ENCODE measurements around the gene GPR15. TPM values are rescaled to one million over a fixed set of nuclear protein-coding genes. Genes with fewer than 3 reads are reported as not detected.
A peak's percentile ranks its signal among the peaks of the same experiment; 100 is the strongest.

The GPR15 gene
- not detected for total RNA-seq
- polyA plus RNA-seq = 0.61 TPM

DNA sequence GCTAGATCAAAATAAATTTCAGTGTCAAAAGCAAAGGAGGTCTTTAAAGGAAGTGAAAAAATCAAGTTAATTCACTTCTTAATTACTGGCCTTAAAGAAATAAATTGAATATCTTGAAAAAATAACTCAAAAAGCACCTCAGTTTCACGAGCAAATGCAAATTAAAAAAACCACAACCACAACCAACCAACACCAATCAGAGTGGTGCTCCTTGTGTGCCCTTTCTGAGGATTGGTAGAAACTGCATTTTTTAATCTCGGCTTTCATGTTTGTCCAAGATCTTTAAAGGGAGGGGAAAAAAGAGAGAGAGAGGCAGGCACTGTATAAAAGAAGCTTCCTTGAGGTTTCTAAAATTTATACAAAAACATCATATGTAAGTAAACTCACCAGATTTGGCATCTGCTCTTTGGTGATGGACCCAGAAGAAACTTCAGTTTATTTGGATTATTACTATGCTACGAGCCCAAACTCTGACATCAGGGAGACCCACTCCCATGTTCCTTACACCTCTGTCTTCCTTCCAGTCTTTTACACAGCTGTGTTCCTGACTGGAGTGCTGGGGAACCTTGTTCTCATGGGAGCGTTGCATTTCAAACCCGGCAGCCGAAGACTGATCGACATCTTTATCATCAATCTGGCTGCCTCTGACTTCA, at the start of gene GPR15:
Gene GPR15 (plus strand): TSS at position 357 of the 653 bp plus-strand sequence. CDS start 56 bp downstream, at position 413.
- Histone ChIP-seq H3K27ac (ENCODE audit: low read depth) (no peak within 1 kb of the TSS), H3K4me3 (ENCODE audit: low read depth, low read length) (peak within 1 kb of the TSS; percentile 11), H3K36me3 (ENCODE audit: insufficient read depth) (no peaks in the 10 kb centered on the region), H3K4me1 (ENCODE audit: insufficient read depth) (no peaks in the 10 kb centered on the region)
- 73% methylated on average over 7 of the region's 7 CpGs for WGBS
- no peak for DNase-seq (ENCODE audit: extremely low spot score)

DNA sequence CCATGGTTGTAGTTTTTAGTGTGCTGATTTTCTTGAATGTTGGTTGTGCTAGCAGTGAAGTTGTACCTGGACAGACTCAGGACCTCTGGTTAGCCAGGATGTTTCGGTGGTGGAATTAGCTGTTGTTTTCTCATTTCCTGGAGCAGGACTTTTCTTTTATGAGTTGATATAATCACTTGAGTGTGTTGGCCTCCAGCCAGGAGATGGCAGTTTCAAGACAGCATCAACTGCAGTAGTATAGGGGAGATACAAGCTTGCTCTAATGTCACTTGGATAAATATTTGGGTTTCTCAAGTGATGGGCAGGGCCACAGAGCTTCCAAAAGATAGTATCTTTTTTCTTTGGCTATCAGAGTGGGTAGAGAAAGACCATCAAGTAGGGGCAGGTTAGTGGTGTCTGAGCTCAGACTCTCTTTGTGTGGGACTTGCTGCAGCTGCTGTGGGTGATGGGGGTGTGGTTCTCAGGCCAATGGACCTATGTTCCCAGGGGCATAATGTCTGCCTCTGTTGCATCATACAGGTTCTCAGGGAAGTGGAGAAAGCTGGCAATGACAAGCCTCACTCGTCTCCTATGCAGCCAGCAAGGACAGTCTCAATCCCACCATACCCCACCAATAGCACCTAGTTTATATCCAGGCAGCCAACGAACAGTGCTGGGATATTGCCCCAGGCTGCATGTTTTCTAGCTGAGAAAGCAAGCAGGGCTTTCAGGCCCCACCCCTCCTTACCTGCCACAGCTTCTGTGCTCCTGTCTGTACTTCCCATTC, 48.9 kb upstream of the GPR15 start:
- Histone ChIP-seq H3K27ac (ENCODE audit: low read depth) (no peak overlapping the region), H3K36me3 (ENCODE audit: insufficient read depth) (no peaks in the 10 kb centered on the region), H3K4me3 (ENCODE audit: low read depth, low read length) (no peak overlapping the region), H3K4me1 (ENCODE audit: insufficient read depth) (no peaks in the 10 kb centered on the region)
- DNase-seq (ENCODE audit: extremely low spot score) = no peak
- 39% methylated on average over 3 of the region's 3 CpGs for WGBS

- DNase-seq (ENCODE audit: extremely low spot score) = no peak
- no peak overlapping the region for H3K27ac ChIP-seq (ENCODE audit: low read depth)
- 75% methylated on average over 3 of the region's 3 CpGs for WGBS
Observed at GRCh38 chr3:98483626-98484025, 48.2 kb upstream of the GPR15 start.

DNA sequence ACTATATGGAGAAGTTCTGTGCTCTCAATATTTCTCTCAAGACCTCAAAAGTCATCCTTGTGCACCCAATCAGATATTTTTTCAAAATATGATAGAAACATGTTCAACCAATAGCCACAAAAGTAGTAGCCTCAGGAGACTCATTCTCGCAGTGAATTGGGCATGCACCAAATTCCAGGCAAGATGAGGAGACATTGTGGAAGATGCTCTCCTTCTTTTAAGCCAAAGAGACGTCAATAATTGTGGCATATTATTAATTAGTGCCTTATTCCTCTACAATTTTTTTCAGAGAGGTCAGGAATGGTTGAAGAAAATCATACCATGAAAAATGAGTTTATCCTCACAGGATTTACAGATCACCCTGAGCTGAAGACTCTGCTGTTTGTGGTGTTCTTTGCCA, 34.4 kb upstream of the GPR15 start, which contains the start of gene OR5K2:
Gene OR5K2 (plus strand): TSS at position 301 of the 400 bp plus-strand sequence. CDS start 0 bp downstream, at position 301.
- H3K4me1 ChIP-seq (ENCODE audit: insufficient read depth) = no peaks in the 10 kb centered on the region
- no peak within 1 kb of the TSS for H3K27ac ChIP-seq (ENCODE audit: low read depth)
- 80% methylated on average over 2 of the region's 2 CpGs for WGBS
- H3K36me3 ChIP-seq (ENCODE audit: insufficient read depth) = no peaks in the 10 kb centered on the region
- DNase-seq (ENCODE audit: extremely low spot score) = no peak
- H3K4me3 ChIP-seq (ENCODE audit: low read depth, low read length) = no peak within 1 kb of the TSS

More at GRCh38 chr3:98483626-98484025, 48.2 kb upstream of the GPR15 start:
- no peaks in the 10 kb centered on the region for H3K36me3 ChIP-seq (ENCODE audit: insufficient read depth)
- H3K4me1 ChIP-seq (ENCODE audit: insufficient read depth) = no peaks in the 10 kb centered on the region
- no peak overlapping the region for H3K4me3 ChIP-seq (ENCODE audit: low read depth, low read length)

GRCh38 chr3:98500019-98500418, 31.8 kb upstream of the GPR15 start:
- no peak for DNase-seq (ENCODE audit: extremely low spot score)
- 71% methylated on average over 4 of the region's 4 CpGs for WGBS
- H3K4me3 ChIP-seq (ENCODE audit: low read depth, low read length) = no peak overlapping the region
- H3K4me1 ChIP-seq (ENCODE audit: insufficient read depth) = no peaks in the 10 kb centered on the region
- no peaks in the 10 kb centered on the region for H3K36me3 ChIP-seq (ENCODE audit: insufficient read depth)
- H3K27ac ChIP-seq (ENCODE audit: low read depth) = no peak overlapping the region

DNA sequence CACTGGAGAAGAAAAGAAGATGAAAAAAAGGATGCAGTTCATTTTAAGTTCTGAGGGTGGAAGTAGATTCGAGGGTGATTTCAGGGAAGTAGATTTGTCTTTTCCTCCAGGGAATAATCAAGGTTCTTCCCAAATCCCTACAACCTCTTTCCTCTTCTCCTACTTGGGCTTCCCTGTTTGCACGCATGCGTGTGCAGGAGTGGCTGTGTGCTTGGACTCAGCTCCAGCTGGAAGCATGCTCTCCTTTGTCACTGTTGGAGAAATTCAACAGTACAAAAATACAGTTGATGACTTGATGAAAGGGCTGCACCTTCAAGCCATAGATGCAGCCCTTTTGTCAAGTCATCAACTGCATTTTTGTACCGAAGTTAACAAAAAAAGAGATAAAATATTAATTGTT, 30.5 kb upstream of the GPR15 start:
- Histone ChIP-seq H3K4me3 (ENCODE audit: low read depth, low read length) (no peak overlapping the region), H3K4me1 (ENCODE audit: insufficient read depth) (no peaks in the 10 kb centered on the region), H3K36me3 (ENCODE audit: insufficient read depth) (no peaks in the 10 kb centered on the region), H3K27ac (ENCODE audit: low read depth) (no peak overlapping the region)
- 83% methylated on average over 4 of the region's 4 CpGs for WGBS
- no peak for DNase-seq (ENCODE audit: extremely low spot score)

DNA sequence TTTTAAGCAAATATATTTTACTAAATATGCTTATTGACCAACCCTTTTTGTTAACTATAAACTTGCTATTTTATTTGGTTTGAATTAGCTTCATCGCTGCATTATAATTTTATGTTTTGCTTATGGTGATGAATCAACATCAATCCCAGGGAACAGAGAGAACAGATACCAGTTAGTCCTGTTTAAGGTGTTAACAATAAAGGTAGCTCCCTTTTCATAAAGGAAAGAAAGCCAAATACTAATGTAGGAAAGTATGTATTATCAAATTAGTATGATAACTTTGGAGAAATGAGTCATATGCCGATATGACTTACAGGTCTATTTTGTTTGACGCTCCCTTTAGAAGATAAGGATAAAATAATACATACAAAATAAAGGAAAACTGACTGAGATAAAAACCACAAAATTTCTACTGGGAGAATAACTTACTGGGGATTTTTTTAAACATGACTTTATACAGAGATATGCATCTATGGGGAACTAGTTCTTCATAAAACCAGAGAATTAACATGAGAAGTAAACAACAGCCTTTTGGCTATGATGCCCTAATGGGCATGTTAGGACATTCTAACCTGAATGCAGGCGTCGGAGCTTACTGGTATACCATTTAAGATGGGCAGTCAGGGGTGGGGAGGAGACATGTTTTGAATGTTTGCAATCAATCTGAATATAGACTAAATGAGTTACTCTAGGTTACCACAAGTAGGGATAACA, 29.8 kb upstream of the GPR15 start:
- no peak overlapping the region for H3K27ac ChIP-seq (ENCODE audit: low read depth)
- no peaks in the 10 kb centered on the region for H3K36me3 ChIP-seq (ENCODE audit: insufficient read depth)
- H3K4me1 ChIP-seq (ENCODE audit: insufficient read depth) = no peaks in the 10 kb centered on the region
- 87% methylated on average over 5 of the region's 5 CpGs for WGBS
- H3K4me3 ChIP-seq (ENCODE audit: low read depth, low read length) = no peak overlapping the region
- no peak for DNase-seq (ENCODE audit: extremely low spot score)

GRCh38 chr3:98504539-98504938, 27.2 kb upstream of the GPR15 start:
- no peak for DNase-seq (ENCODE audit: extremely low spot score)
- no peaks in the 10 kb centered on the region for H3K36me3 ChIP-seq (ENCODE audit: insufficient read depth)
- WGBS = 32% methylated on average over 4 of the region's 4 CpGs

GRCh38 chr3:98508582-98508981, 23.2 kb upstream of the GPR15 start:
- Histone ChIP-seq H3K27ac (ENCODE audit: low read depth) (no peak overlapping the region), H3K36me3 (ENCODE audit: insufficient read depth) (no peaks in the 10 kb centered on the region), H3K4me1 (ENCODE audit: insufficient read depth) (no peaks in the 10 kb centered on the region), H3K4me3 (ENCODE audit: low read depth, low read length) (no peak overlapping the region)
- DNase-seq (ENCODE audit: extremely low spot score) = no peak
- 95% methylated on average over 2 of the region's 2 CpGs for WGBS

More at GRCh38 chr3:98504539-98504938, 27.2 kb upstream of the GPR15 start:
- Histone ChIP-seq H3K27ac (ENCODE audit: low read depth) (no peak overlapping the region), H3K4me3 (ENCODE audit: low read depth, low read length) (no peak overlapping the region), H3K4me1 (ENCODE audit: insufficient read depth) (no peaks in the 10 kb centered on the region)

- Histone ChIP-seq H3K36me3 (ENCODE audit: insufficient read depth) (no peaks in the 10 kb centered on the region), H3K4me1 (ENCODE audit: insufficient read depth) (no peaks in the 10 kb centered on the region), H3K27ac (ENCODE audit: low read depth) (no peak overlapping the region), H3K4me3 (ENCODE audit: low read depth, low read length) (no peak overlapping the region)
- DNase-seq (ENCODE audit: extremely low spot score) = no peak
- 84% methylated on average over 4 of the region's 4 CpGs for WGBS
Observed at GRCh38 chr3:98512576-98512975, 19.2 kb upstream of the GPR15 start.

- no peak overlapping the region for H3K27ac ChIP-seq (ENCODE audit: low read depth)
- H3K36me3 ChIP-seq (ENCODE audit: insufficient read depth) = no peaks in the 10 kb centered on the region
- no peak overlapping the region for H3K4me3 ChIP-seq (ENCODE audit: low read depth, low read length)
- DNase-seq (ENCODE audit: extremely low spot score) = no peak
- no peaks in the 10 kb centered on the region for H3K4me1 ChIP-seq (ENCODE audit: insufficient read depth)
- 70% methylated on average over 4 of the region's 4 CpGs for WGBS
Observed at GRCh38 chr3:98513091-98513511, 18.7 kb upstream of the GPR15 start.

GRCh38 chr3:98513736-98514135, 18.0 kb upstream of the GPR15 start:
- WGBS = 95% methylated on average over 3 of the region's 3 CpGs
- no peak overlapping the region for H3K27ac ChIP-seq (ENCODE audit: low read depth)
- H3K36me3 ChIP-seq (ENCODE audit: insufficient read depth) = no peaks in the 10 kb centered on the region
- H3K4me3 ChIP-seq (ENCODE audit: low read depth, low read length) = no peak overlapping the region
- no peaks in the 10 kb centered on the region for H3K4me1 ChIP-seq (ENCODE audit: insufficient read depth)
- no peak for DNase-seq (ENCODE audit: extremely low spot score)

GRCh38 chr3:98514948-98515347, 16.8 kb upstream of the GPR15 start:
- 100% methylated on average over 1 of the region's 1 CpG for WGBS
- Histone ChIP-seq H3K4me1 (ENCODE audit: insufficient read depth) (peaks cover 2% of the 10 kb centered on the region), H3K27ac (ENCODE audit: low read depth) (no peak overlapping the region), H3K36me3 (ENCODE audit: insufficient read depth) (no peaks in the 10 kb centered on the region), H3K4me3 (ENCODE audit: low read depth, low read length) (no peak overlapping the region)
- no peak for DNase-seq (ENCODE audit: extremely low spot score)

Measured in urinary bladder (tissue), 4 donors.